Hypothalamus (tissue), 51 donors: ENCODE results near the gene MRTFA.
A peak's percentile ranks its signal among the peaks of the same experiment; 100 is the strongest.
"Not testable (repeated sequence)": the region's sequence is repeated elsewhere in the genome, so short reads cannot be mapped to it uniquely, and the experiment has no call there.

Experiments
- DNase-seq, 51 donors: peaks; one replicate each; lab custom pipeline; 2025; lab: John Stamatoyannopoulos, UW

Gene MRTFA

GRCh38 chr22:40660730-40661129 lies 24.2 kb upstream of the MRTFA start:
- DNase-seq: no peak

DNA sequence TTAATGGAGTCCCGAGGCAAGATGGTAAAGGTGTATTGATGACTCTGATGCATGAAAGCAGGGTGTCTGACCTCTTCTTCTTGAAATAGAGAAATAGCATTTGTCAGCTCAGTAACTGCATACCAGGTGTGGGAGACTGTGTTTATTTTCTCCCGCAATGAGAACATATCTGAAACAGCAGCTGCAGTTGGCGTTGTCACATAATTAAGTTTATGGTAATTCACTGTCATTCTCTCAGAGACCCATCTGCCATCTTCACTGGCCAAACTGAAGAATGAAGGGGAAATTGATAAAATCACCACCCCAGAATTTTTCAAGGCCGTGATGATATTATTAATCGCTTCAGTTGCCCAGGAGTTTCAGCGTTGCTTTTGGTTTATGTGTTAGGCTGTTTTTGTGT lies 22.6 kb upstream of the MRTFA start:
- no peak for DNase-seq

- not testable (repeated sequence) for DNase-seq
Observed at GRCh38 chr22:40656651-40657050, 20.1 kb upstream of the MRTFA start.

DNA sequence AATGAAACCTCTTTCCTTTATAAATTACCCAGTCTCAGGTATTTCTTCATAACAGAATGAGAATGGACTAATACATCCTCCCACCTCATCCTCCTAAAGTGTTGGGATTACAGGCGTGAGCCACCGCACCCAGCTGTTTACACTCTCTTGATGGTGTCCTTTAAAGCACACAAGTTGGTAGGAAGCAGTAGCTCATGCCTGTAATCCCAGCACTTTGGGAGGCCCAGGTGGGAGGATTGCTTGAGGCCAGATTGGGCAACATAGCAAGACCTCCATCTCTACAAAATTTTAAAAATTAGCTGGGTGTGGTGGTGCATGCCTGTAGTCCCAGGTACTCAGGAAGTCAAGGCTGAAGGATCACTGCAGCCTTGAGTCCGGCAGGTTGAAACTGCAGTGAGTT lies 19.4 kb upstream of the MRTFA start:
- DNase-seq: not testable (repeated sequence)

GRCh38 chr22:40654522-40655167 lies 18.1 kb upstream of the MRTFA start:
- DNase-seq: peak in 37 of 51 donors; percentile 14 to 68 (median 45)

DNA sequence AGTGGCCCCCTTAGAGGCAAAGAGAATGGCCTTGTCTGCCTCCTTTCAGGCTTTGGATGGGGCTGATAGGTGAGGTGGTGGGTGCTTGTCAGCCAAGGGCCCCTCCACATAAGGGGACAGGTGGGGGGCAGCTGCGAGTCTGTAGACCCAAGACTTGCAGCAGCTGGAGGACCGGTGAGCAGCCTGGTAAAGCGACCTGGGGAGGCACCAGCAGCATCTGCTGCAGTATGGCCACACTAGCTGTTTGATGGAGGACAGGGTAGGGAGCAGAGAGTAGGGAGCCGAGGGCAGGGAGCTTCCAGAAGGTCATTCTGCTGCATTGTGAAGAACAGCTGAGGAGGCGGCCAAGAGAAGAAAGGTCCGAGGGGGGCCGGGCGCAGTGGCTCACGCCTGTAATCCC lies 16.8 kb upstream of the MRTFA start:
- DNase-seq: no peak

GRCh38 chr22:40651563-40652501 lies 15.3 kb upstream of the MRTFA start:
- DNase-seq: peak; percentile 67 to 100 (median 95)

DNA sequence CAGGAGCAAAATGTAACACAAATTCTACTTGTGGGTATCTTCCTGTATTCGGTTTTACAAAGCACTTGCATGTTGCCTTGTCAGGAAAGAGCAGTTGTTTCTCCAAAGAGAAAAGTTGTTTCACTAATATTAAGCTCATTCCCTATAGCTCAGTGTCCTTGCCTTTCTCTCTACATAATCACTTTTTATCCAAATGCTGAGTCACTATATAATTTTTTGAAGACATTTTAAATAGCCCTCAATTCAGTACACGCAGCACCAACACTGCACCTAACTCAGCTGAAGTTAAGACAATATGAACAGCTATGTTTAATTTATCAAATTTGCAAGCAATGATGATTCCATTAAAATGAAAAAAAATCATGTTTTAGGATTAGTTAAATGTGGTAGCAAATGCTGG lies 14.5 kb upstream of the MRTFA start:
- DNase-seq: no peak

DNA sequence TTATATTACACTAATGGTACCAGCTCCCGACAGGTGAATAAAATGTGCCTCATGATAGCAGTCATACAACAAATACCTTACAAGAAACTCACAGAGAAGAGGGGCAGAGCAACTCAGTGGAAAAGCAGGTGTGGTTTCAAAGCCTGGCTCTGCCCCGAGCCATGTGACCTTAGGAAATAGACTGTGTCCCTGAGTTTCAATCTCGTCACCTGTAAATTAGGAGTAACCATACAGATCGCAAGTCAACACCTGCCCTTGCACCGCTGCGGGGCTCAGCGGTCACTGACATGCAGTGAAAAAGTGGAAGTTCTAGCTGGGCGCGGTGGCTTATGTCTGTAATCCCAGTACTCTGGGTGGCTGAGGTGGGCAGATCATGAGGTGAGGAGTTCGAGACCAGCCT lies 11.9 kb upstream of the MRTFA start:
- DNase-seq: no peak

DNA sequence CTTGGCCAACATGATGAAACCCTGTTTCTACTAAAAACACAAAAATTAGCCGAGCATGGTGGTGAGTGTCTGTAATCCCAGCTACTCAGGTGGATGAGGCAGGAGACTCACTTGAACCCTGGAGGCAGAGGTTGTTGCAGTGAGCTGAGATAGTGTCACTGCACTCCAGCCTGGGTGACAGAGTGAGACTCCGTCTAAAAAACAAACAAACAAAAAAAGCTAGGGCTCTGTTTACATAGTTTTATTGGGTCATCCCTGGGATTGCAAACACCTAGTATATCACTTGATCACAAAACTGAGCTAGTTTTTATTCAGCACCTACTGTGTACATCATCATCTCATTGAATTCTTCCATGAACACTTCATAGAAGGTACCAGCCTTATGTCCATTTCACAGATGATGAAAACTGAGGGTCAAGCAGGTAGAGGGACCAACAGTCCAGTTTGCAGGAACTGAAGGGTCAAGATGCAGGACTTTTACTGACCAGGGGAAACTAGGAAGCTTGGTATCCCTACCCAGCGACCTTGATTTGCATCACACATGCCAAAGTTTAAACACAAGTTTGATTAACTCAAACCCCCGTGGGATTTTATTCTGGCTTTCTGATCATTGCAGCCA lies 9.2 kb upstream of the MRTFA start:
- DNase-seq: no peak

- no peak for DNase-seq
Observed at GRCh38 chr22:40642316-40642715, 5.8 kb upstream of the MRTFA start.

GRCh38 chr22:40641269-40641668 lies 4.8 kb upstream of the MRTFA start:
- DNase-seq: no peak

DNA sequence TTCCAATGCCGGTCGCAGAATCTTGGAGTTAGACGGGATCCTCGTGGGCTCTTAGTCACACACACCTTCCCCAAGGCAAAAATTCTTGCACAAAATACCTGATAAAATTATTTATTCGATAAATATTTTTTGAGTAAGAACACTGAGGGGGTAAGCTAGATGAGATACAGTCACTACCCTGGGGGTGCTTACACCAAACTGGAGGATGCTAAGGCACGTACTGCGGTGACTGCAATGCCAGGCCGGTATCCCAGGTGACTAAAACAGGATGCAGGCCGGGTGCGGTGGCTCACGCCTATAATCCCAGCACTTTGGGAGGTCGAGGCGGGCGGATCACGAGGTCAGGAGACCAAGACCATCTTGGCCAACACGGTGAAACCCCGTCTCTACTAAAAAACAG lies 1.7 kb upstream of the MRTFA start:
- no peak for DNase-seq

DNA sequence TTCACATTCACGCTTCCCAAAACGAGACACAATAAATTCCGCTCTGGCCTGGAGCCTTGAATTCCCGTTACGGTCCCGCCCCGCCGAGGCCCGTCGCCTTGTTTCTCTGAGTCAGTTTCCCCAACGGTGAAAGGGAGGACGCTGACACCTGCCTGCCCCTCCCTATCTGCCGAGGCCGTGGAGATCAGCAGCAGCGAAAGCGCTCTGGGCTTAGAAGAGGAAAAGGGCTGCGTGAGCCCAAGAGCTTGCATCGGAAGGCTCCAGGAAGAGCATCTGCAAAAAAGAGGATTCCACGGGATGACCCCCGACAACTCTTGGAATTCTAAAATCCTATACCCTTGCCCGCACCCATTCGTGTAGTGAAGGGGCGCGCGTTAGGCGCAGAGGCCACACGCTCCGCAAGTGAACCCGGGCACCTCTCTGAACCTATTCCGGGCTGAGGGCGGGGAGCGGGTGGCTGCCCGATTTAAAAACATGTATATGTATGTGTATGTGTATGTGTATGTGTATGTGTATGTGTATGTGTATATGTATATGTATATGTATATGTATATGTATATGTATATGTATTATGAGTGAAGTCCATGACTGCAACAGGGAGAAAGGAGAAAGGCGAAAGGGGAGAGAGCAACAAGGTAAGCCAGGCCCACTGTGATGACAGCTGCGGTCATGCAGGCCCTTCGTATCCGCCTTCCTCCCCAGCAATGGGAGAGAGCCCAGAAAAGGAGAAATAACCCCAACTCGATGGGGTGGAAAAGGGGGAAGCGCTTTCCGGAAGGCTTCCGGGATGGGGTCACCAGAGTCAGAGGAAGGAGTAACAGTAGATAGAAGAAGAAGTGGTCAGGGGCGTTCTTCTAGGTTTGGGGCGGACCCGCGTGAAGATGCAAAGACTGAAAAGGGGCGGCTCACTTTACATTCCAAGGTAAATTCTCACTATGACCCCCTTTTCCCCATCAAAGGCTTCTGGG lies 948 bp upstream of the MRTFA start:
- DNase-seq: peak in 18 of 51 donors; percentile 7 to 92 (median 43)

DNA sequence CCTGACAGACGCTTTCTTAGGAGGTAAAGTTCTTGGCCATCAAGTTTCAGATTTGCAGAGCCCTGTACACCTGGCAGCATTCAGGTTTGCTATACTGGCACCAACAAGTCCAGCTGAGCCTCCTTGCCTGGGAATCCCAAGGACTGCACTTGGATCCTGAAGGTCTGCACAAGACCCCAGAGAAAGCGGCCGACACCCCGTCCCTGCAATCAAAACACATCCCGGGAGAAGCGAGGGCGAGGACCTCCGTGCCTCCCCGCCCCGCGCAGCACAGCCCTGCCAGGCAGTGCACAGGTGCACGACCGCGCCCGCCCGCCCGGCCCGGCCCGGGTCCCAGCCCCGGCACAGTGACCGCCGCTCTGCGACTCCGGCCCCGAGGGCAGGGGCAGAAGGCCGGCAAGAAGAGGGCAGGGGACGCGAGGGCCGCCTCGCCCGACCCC lies 559 bp downstream of the MRTFA start:
- DNase-seq: peak in 6 of 51 donors; percentile 36 to 53 (median 45)

GRCh38 chr22:40635043-40635939 lies 1.2 kb downstream of the MRTFA start:
- DNase-seq: peak in 1 of 51 donors; percentile 4

- DNase-seq: no peak
Observed at GRCh38 chr22:40634119-40634903, 2.2 kb downstream of the MRTFA start.

DNA sequence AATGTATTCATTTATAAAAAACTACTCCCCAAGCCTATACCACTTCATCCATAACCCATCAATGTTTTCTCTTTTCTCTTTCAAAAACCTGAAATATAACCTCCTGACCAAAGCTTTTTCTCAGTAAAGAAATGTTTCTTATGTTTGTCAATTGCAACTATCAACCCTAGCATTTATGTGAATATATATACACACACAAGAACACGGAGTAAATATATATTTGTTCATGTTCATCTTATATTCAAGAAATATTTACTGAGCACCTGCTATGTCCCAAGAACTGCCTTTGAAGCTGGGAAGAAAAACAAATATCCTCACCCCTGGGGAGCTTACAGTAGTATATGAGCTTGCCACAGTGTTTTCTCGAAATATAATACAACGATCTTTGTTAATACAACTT lies 3.5 kb downstream of the MRTFA start:
- DNase-seq: no peak
